NCI-H128 (cell line): ENCODE measurements around the gene NDUFS2.
"Not testable (repeated sequence)": the region's sequence is repeated elsewhere in the genome, so short reads cannot be mapped to it uniquely, and the experiment has no call there.

Experiments used
- DNase-seq: peaks from one replicate; lab custom pipeline; 2025; ENCODE audit not compliant: unreplicated experiment; lab: John Stamatoyannopoulos, UW

The NDUFS2 gene

GRCh38 chr1:161242313-161242712 lies 40.1 kb downstream of the NDUFS2 start:
- DNase-seq: no peak

GRCh38 chr1:161244888-161245287 lies 42.7 kb downstream of the NDUFS2 start:
- no peak for DNase-seq

DNA sequence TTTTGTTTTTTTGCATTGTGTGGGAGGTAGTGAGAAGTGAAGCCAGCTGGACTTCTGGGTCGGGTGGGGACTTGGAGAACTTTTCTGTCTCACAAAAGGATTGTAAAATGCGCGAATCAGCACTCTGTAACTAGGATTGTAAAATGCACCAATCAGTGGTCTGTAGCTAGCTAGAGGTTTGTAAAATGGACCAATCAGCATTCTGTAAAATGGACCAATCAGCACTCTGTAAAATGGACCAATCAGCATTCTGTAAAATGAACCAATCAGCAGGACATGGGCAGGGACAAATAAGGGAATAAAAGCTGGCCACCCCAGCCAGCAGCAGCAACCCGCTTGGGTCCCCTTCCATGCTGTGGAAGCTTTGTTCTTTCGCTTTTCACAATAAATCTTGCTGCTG lies 47.9 kb downstream of the NDUFS2 start:
- not testable (repeated sequence) for DNase-seq

GRCh38 chr1:161250829-161251228 lies 48.7 kb downstream of the NDUFS2 start:
- no peak for DNase-seq

DNA sequence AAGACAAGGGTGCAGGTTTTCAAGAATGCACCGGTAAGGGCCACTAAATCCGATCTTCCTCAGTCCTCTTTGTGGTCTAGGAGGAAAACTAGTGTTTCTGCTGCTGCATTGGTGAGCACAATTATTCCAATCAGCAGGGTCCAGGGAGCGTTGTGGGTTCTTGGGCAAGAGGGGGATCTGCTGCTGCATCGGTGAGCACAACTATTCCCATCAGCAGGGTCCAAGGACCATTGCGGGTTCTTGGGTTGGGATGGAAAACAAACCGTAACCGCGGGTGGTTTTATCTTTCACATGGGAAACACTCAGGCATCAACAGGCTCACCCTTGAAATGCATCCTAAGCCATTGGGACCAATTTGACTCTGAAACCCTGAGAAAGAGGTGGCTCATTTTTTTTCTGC lies 49.4 kb downstream of the NDUFS2 start:
- DNase-seq: no peak

GRCh38 chr1:161255302-161255701 lies 53.1 kb downstream of the NDUFS2 start:
- not testable (repeated sequence) for DNase-seq

DNA sequence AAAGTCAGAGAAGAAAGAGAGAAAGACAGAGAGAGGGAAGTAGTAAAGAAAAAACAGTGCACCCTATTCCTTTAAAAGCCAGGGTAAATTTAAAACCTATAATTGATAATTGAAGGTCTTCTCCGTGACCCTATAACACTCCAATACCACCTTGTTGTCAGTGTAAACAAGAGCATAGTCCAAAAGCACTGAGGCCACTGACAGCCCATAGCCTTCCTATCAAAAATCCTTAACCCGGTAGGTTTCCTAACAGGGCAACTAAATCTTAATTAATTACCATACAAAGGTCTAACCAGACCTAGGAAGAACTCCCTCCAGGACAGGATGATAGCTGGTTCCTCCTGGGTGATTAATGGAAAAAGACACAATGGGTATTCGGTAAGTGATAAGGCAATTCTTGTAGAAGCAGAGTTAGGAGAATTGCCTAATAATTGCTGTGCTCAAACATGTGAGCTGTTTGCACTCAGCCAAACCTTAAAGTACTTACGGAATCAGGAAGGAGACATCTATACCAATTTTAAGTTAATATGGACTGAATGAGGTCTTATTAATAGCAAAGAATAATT lies 53.9 kb downstream of the NDUFS2 start:
- DNase-seq: not testable (repeated sequence)

DNA sequence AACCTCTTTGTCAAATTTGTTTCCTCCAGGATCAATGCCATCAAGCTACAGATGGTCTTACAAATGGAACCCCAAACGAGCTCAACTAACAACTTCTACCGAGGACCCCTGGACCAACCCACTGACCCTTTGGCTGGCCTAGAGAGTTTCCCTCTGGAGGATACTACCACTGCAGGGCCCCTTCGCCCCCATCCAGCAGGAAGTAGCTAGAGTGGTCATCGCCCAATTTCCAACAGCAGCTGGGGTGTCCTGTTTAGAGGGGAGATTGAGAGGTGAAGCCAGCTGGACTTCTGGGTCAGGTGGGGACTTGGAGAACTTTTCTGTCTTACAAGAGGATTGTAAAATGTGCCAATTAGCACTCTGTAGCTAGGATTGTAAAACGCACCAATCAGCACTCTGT lies 54.9 kb downstream of the NDUFS2 start:
- DNase-seq: not testable (repeated sequence)

DNA sequence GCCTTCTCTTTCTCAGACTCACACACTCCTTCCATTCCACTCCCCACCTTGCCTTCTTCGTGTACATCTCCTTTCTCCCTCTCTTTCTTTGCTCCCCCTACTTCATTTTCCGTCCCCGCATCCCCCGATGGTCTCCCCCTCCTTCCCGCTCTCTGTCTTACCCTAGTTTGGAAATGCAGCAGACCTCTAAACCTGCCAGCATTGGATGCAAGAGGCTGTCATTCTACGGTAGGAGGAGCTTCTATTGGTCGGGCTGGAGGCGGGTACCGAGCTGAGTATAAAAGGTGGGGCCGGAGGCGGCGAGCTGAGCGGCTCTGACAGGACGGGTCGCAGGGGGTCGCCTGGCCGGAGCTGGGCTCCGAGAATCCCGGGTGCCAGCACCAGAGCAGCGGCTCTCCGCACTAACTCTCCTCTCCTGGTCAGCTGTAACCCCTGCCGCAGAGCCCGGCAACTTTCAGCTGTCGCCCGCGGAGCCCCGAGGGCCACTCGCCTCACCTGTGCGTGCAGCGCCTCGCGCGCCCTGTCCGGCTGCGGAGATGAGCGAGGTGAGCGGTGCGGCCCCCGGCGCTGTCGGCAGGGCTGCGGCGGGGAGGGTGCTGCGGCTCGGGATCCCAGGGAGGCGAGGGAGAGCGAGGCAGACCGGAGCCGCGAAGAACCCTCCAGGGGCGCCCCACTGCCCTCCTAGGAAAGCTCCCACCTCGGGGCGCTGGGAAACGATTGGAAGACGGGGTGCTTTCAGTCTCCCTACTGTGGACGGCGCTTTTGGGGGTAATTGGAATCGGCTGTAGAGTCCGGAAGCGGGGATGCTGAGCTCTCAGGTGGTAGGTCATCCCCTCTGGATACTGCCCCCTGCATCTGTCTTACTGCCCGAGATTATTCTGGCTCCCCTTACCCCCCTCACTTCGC lies 56.5 kb downstream of the NDUFS2 start, which contains the start of gene PCP4L1:
TSS of gene PCP4L1 (plus strand) at position 307 of the 906 bp plus-strand sequence. CDS start at position 537, 230 bp downstream.
- DNase-seq: peak; percentile 20

DNA sequence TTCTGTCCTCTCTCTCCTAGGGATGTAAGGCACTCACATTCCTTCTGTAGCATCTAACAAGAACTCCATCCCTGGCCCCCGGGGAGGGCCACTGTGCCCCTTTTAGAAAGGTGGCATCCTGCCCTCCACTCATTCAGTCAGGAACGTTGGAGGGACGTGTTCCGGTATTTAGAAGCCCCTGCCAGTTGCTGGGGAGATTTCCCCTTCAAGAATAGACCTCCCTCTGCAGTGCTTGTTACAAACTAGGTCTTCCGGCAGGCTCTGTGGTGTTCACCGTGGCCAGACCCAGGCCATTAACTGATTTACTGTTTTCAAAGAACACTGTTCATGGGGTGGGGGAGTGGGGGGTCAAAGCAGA lies 57.2 kb downstream of the NDUFS2 start:
- DNase-seq: no peak

- no peak for DNase-seq
Measured at GRCh38 chr1:161259765-161260164, 57.6 kb downstream of the NDUFS2 start.

DNA sequence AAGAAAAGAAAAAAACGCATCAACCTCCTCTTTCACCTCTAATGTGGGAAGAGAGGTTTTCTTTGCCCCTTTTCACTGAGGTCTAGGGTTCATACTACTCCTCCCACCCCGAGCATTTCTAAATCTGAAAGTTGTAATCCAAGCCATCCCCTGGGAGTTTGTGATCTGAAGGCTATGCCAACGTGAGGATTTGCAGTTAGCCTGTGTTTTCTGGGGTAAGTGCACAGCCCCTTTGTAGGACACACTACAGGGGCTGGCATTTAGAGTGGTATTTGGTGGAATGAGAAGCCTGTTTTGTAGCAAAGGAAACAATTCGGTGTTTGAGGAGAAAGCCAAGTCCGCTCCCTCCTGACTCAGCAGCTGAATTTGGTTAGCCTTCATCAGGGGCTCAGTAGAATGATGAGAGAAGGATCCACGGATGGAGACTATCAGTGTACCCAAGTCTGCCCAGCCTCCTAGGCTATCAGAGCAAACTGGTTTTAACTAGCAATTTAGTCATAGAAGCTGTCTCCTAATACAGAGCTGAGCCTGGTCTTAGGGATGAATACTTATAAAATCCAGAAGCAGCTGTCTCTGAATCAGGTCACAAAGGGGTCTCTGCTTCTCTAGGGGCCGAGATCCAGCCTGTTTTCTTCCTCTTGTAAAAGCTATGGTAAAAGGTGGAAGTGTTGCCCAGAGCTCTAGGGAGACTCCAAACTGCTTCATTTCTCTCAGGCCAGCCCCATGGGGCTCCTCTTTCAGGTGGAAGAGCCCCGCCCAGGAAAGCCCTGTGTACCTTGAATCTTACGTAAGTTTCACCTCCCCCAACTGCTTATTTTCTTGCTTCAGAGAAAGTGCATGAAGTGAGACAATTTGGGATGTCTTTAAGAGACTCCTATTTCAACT lies 58.5 kb downstream of the NDUFS2 start:
- no peak for DNase-seq

- DNase-seq: no peak
Measured at GRCh38 chr1:161261261-161262235, 59.4 kb downstream of the NDUFS2 start.
